ENCODE measurements around the gene GPRIN3. TPM values are rescaled to one million over a fixed set of nuclear protein-coding genes. Genes with fewer than 3 reads are reported as not detected.
A peak's percentile ranks its signal among the peaks of the same experiment; 100 is the strongest.

The GPRIN3 gene
- total RNA-seq, 2 donors from 2014 or later: 2.1 to 2.3 TPM

DNA sequence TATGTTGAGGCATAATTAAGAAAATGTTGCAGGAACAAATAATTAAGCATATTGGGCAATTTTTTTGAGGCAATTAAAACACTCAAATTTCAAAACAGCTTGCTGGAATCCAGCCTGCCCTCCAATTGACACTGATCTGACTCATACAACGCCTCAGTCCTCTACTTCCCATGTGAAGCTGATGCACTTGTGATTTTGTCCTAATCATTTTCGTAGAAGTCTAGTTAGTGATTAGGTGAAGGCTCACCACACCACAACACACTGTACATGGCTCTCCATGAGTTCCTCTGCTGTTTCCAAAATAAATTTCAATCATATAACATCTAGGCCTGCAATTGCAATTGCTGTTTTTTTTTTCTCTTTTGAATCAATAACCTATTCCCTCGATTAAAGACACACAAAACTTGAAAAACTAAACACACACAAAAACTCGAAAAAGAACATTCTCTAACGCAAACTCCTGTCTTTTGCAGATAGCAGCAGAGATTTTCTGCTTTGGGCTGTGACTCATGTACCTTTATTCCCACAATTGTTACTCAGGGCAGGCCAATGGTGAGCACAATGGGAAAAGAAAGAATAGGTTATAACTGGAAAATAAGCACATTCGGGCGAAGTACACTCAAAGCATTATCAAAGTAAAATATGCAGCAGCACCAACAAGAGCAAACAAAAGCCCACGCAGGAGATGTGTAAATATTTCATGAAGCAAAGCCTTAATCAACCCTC lies 1.7 kb downstream of the GPRIN3 start:
- H3K4me3 ChIP-seq (ENCODE audit: low read length): no peak overlapping the region
- peaks cover 28% of the 10 kb centered on the region for H3K27me3 Mint-ChIP-seq (ENCODE audit: insufficient read depth)
- DNase-seq: no peak
- H3K36me3 Mint-ChIP-seq (ENCODE audit: low read depth): no peaks in the 10 kb centered on the region
- peak overlapping the region; percentile 69 for H3K4me3 Mint-ChIP-seq
- no peak overlapping the region for H3K9ac ChIP-seq (ENCODE audit: extremely low read depth, low read length, poor library complexity, severe bottlenecking)
- no peaks in the 10 kb centered on the region for H3K9me3 ChIP-seq (ENCODE audit: control insufficient read depth, low read length)
- peaks cover 11% of the 10 kb centered on the region for H3K4me1 Mint-ChIP-seq
- H3K27me3 ChIP-seq (ENCODE audit: control insufficient read depth, insufficient read depth, low read length, poor library complexity, severe bottlenecking): peaks cover 27% of the 10 kb centered on the region
- H3K4me1 ChIP-seq (ENCODE audit: control insufficient read depth, insufficient read depth, low read length): no peaks in the 10 kb centered on the region
- H3K27ac ChIP-seq (ENCODE audit: low read depth, low read length): no peak overlapping the region
- no peaks in the 10 kb centered on the region for H3K36me3 ChIP-seq (ENCODE audit: control insufficient read depth, insufficient read depth, low read length)
- H3K27ac Mint-ChIP-seq: no peak overlapping the region
- TF ChIP-seq, protein P1, sequence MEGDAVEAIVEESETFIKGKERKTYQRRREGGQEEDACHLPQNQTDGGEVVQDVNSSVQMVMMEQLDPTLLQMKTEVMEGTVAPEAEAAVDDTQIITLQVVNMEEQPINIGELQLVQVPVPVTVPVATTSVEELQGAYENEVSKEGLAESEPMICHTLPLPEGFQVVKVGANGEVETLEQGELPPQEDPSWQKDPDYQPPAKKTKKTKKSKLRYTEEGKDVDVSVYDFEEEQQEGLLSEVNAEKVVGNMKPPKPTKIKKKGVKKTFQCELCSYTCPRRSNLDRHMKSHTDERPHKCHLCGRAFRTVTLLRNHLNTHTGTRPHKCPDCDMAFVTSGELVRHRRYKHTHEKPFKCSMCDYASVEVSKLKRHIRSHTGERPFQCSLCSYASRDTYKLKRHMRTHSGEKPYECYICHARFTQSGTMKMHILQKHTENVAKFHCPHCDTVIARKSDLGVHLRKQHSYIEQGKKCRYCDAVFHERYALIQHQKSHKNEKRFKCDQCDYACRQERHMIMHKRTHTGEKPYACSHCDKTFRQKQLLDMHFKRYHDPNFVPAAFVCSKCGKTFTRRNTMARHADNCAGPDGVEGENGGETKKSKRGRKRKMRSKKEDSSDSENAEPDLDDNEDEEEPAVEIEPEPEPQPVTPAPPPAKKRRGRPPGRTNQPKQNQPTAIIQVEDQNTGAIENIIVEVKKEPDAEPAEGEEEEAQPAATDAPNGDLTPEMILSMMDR (conservative IDR thresholded peaks at IDR 0.05): no peak
- WGBS, 2 experiments (ENCODE audit: insufficient coverage in 1 of 2, insufficient read length in 1 of 2): 79 to 90% methylated on average over 2 to 8 of the region's 8 CpGs
- no peaks in the 10 kb centered on the region for H3K9me3 Mint-ChIP-seq

DNA sequence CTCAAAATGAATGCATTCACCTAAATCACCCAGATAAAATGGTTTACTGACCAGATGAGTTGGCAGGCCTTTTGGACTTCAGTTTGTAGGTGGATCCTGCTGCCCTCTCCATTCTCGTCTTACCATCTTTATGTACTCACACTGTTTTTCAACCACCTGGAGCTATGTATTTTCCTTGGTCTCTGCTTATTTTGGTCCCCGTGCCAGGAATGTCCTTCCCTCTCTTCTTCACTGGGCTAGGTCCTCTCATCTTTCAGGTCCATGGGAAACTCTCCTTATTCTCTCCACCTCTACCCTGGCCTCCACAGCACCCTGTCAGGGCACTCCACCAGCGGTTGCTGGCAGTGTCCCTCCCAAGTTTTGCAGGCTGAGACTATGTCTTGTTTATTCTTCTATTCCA lies 2.6 kb downstream of the GPRIN3 start:
- no peak overlapping the region for H3K4me3 ChIP-seq (ENCODE audit: low read length)
- TF ChIP-seq, protein P1 (conservative IDR thresholded peaks at IDR 0.05): no peak
- Mint-ChIP-seq H3K4me3 (no peak overlapping the region), H3K27me3 (ENCODE audit: insufficient read depth) (peaks cover 28% of the 10 kb centered on the region), H3K27ac (no peak overlapping the region), H3K36me3 (ENCODE audit: low read depth) (no peaks in the 10 kb centered on the region), H3K4me1 (peaks cover 11% of the 10 kb centered on the region), H3K9me3 (no peaks in the 10 kb centered on the region)
- H3K9me3 ChIP-seq (ENCODE audit: control insufficient read depth, low read length): no peaks in the 10 kb centered on the region
- H3K9ac ChIP-seq (ENCODE audit: extremely low read depth, low read length, poor library complexity, severe bottlenecking): no peak overlapping the region
- no peaks in the 10 kb centered on the region for H3K36me3 ChIP-seq (ENCODE audit: control insufficient read depth, insufficient read depth, low read length)
- peaks cover 20% of the 10 kb centered on the region for H3K27me3 ChIP-seq (ENCODE audit: control insufficient read depth, insufficient read depth, low read length, poor library complexity, severe bottlenecking)
- H3K27ac ChIP-seq (ENCODE audit: low read depth, low read length): no peak overlapping the region
- no peak for DNase-seq
- no peaks in the 10 kb centered on the region for H3K4me1 ChIP-seq (ENCODE audit: control insufficient read depth, insufficient read depth, low read length)
- WGBS, 2 experiments (ENCODE audit: insufficient coverage in 1 of 2, insufficient read length in 1 of 2): 86% methylated on average over 3 of the region's 3 CpGs; no CpG with 5 or more reads in 1 of the 2 experiments

DNA sequence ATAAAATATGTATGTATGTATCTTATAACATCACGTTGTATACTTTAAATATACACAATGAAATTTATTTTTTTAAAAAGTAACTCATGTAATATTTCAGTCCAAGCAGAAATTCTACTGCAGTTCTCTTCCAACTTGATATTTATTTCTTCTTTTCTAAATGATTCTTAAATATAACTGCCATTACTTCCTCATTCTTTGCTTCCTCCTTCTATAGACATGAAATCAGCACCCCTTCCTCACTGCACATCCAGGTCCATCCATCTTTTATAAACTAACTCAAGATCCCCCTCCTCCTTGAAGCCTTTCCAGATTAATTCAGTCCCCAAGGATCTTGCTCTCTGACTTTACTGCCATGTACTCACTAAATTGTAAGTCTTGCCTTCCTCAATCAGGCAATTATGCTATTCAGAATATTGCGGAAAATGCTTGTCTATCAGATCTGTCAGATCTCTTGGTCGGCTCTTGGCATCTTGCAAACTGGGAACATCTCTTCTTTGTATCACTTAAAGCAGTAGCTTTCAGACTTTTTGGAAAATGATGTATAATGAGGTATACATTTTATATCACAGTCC lies 3.7 kb downstream of the GPRIN3 start:
- Mint-ChIP-seq H3K4me1 (peaks cover 14% of the 10 kb centered on the region), H3K9me3 (no peaks in the 10 kb centered on the region), H3K27me3 (ENCODE audit: insufficient read depth) (peaks cover 24% of the 10 kb centered on the region), H3K27ac (no peak overlapping the region), H3K4me3 (no peak overlapping the region), H3K36me3 (ENCODE audit: low read depth) (no peaks in the 10 kb centered on the region)
- Histone ChIP-seq H3K27me3 (ENCODE audit: control insufficient read depth, insufficient read depth, low read length, poor library complexity, severe bottlenecking) (peaks cover 20% of the 10 kb centered on the region), H3K4me3 (ENCODE audit: low read length) (no peak overlapping the region), H3K4me1 (ENCODE audit: control insufficient read depth, insufficient read depth, low read length) (no peaks in the 10 kb centered on the region), H3K9me3 (ENCODE audit: control insufficient read depth, low read length) (no peaks in the 10 kb centered on the region), H3K9ac (ENCODE audit: extremely low read depth, low read length, poor library complexity, severe bottlenecking) (no peak overlapping the region), H3K27ac (ENCODE audit: low read depth, low read length) (no peak overlapping the region), H3K36me3 (ENCODE audit: control insufficient read depth, insufficient read depth, low read length) (no peaks in the 10 kb centered on the region)
- DNase-seq: no peak
- WGBS, 2 experiments (ENCODE audit: insufficient coverage in 1 of 2, insufficient read length in 1 of 2): 80 to 98% methylated on average over 1 to 3 of the region's 3 CpGs
- TF ChIP-seq, protein P1 (conservative IDR thresholded peaks at IDR 0.05): no peak
